ENCODE measurements around the gene FAAP100.
A peak's percentile ranks its signal among the peaks of the same experiment; 100 is the strongest.

Gene FAAP100

GRCh38 chr17:81573794-81574642, 21.9 kb upstream of the FAAP100 start:
- Mint-ChIP-seq H3K27me3 (ENCODE audit: low read depth, poor library complexity) (peaks cover 3% of the 10 kb centered on the region), H3K36me3 (ENCODE audit: low read depth) (peaks cover 66% of the 10 kb centered on the region), H3K4me1 (peaks cover 56% of the 10 kb centered on the region), H3K27ac (peak overlapping the region; percentile 39), H3K4me3 (no peak overlapping the region), H3K9me3 (no peaks in the 10 kb centered on the region)
- DNase-seq, result peak; percentile 28
- TF ChIP-seq CTCF (IDR thresholded peaks at IDR 0.05), result no peak

GRCh38 chr17:81572563-81573168, 20.5 kb upstream of the FAAP100 start:
- no peak overlapping the region for H3K4me3 Mint-ChIP-seq
- peaks cover 3% of the 10 kb centered on the region for H3K27me3 Mint-ChIP-seq (ENCODE audit: low read depth, poor library complexity)
- no peaks in the 10 kb centered on the region for H3K9me3 Mint-ChIP-seq
- TF ChIP-seq CTCF (IDR thresholded peaks at IDR 0.05), result no peak
- no peak for DNase-seq
- H3K4me1 Mint-ChIP-seq, result peaks cover 52% of the 10 kb centered on the region
- H3K36me3 Mint-ChIP-seq (ENCODE audit: low read depth), result peaks cover 64% of the 10 kb centered on the region
- H3K27ac Mint-ChIP-seq, result no peak overlapping the region

GRCh38 chr17:81570964-81571363, 18.8 kb upstream of the FAAP100 start:
- Mint-ChIP-seq H3K27ac (no peak overlapping the region), H3K9me3 (no peaks in the 10 kb centered on the region), H3K27me3 (ENCODE audit: low read depth, poor library complexity) (peaks cover 3% of the 10 kb centered on the region), H3K4me1 (peaks cover 43% of the 10 kb centered on the region), H3K4me3 (no peak overlapping the region), H3K36me3 (ENCODE audit: low read depth) (peaks cover 58% of the 10 kb centered on the region)
- no peak for DNase-seq
- no peak for TF ChIP-seq CTCF (IDR thresholded peaks at IDR 0.05)

- H3K9me3 Mint-ChIP-seq, result no peaks in the 10 kb centered on the region
- H3K4me3 Mint-ChIP-seq, result no peak overlapping the region
- TF ChIP-seq CTCF (IDR thresholded peaks at IDR 0.05), result no peak
- H3K27me3 Mint-ChIP-seq (ENCODE audit: low read depth, poor library complexity), result peaks cover 3% of the 10 kb centered on the region
- DNase-seq, result no peak
- H3K27ac Mint-ChIP-seq, result no peak overlapping the region
- peaks cover 59% of the 10 kb centered on the region for H3K36me3 Mint-ChIP-seq (ENCODE audit: low read depth)
- peaks cover 39% of the 10 kb centered on the region for H3K4me1 Mint-ChIP-seq
These were observed 17.9 kb upstream of the FAAP100 start for GRCh38 chr17:81569986-81570514.

- Mint-ChIP-seq H3K36me3 (ENCODE audit: low read depth) (peaks cover 55% of the 10 kb centered on the region), H3K4me3 (no peak overlapping the region), H3K9me3 (no peaks in the 10 kb centered on the region), H3K4me1 (peaks cover 23% of the 10 kb centered on the region), H3K27me3 (ENCODE audit: low read depth, poor library complexity) (no peaks in the 10 kb centered on the region), H3K27ac (peak overlapping the region; percentile 73)
- DNase-seq, result no peak
- TF ChIP-seq CTCF (IDR thresholded peaks at IDR 0.05), result no peak
These were observed 16.3 kb upstream of the FAAP100 start for GRCh38 chr17:81568416-81568815.

Data from nephron progenitor cell (in vitro differentiated cells).